GM12874 (cell line): ENCODE results near the gene ZC3H12C.

Experiments used
- TF ChIP-seq, protein P1 (sequence below): IDR thresholded peaks from 2 replicates; pipeline ENCODE4 v1.5.1; 2011; ENCODE audit warnings: low read depth, mild to moderate bottlenecking, control low read depth, low read length, moderate library complexity; ENCODE audit not compliant: insufficient read depth

ZC3H12C gene

DNA sequence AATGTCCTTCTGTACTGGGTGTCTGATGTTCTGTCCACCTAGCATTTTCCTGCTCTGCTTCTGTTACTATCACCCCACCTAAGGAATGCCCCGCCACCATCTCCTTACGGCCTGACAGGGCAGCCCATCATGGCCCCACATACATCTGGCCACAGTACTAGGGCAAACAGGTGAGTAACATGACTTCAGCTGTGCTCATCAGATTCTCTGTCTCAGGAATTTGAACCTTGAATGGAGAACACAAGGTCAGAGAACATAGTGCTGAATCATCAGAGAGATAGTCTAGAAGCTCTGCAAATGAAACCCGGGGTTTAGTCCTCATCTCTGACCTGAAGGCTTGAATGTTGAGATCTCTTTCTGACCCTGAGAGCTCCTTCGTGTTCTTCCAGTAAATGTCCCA, 32.4 kb downstream of the ZC3H12C start:
- TF ChIP-seq, protein P1, sequence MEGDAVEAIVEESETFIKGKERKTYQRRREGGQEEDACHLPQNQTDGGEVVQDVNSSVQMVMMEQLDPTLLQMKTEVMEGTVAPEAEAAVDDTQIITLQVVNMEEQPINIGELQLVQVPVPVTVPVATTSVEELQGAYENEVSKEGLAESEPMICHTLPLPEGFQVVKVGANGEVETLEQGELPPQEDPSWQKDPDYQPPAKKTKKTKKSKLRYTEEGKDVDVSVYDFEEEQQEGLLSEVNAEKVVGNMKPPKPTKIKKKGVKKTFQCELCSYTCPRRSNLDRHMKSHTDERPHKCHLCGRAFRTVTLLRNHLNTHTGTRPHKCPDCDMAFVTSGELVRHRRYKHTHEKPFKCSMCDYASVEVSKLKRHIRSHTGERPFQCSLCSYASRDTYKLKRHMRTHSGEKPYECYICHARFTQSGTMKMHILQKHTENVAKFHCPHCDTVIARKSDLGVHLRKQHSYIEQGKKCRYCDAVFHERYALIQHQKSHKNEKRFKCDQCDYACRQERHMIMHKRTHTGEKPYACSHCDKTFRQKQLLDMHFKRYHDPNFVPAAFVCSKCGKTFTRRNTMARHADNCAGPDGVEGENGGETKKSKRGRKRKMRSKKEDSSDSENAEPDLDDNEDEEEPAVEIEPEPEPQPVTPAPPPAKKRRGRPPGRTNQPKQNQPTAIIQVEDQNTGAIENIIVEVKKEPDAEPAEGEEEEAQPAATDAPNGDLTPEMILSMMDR: no peak

- TF ChIP-seq, protein P1: no peak
These were observed 33.7 kb downstream of the ZC3H12C start for GRCh38 chr11:110126936-110127335.

- TF ChIP-seq, protein P1: no peak
These were observed 35.0 kb downstream of the ZC3H12C start for GRCh38 chr11:110128161-110128560.

- TF ChIP-seq, protein P1: no peak
These were observed 37.5 kb downstream of the ZC3H12C start for GRCh38 chr11:110130642-110131238.

DNA sequence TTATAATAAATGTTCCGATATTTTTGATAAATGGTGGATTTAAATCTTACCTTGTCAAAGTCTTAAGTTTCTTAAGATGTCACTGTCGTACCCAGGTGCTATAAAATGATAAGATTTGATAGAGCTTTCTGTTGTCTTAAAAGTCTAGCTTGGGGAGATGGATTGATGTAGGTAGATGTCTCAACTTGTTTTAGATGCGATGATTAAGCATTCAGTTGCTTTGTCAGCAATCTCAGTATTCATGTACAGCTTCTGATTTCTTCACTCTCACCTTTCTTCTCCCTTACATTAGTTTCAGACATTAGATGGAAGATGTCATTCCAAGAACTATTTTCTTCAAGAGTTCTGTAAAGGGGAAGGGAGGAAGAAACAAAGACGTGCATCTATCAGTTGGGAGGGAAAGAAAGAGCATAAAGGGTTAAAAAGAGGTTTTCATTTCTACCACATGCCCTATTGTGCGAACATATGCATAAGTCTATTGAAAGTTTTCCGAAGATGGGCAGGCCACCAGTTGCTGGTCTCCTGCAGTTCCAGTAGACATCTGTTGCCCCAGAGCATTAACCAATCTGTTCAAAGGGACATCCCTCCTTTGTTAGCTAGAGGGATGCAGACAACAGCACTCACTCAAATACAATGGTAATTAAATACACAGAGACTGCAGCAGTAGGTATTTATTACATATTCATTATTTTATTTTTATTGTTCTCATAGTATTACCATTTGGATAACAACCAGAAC, 38.4 kb downstream of the ZC3H12C start:
- TF ChIP-seq, protein P1: no peak

DNA sequence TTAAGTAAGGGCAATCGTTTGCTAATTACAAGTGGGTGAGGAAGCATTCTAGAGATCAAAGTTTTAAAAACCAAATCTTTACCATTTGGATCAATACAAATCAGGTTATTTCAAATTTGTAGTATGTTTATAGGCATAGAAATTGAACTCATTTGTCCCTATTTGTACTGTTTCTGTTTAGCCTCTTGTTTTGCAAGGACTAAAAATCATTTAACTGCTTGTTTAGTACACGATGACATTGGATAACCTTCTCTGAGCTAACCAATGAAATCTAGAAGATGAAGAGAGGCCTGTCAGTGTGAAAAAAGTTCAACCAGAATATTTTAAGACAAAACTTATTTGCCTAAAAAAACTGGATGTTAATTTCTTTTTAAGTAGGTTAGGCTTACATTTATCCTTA, 40.0 kb downstream of the ZC3H12C start:
- TF ChIP-seq, protein P1: no peak

GRCh38 chr11:110134110-110134509, 40.9 kb downstream of the ZC3H12C start:
- TF ChIP-seq, protein P1: no peak
